MM.1S (cell line): Measurements from ENCODE around the gene EFNB1.

Experiments
- DNase-seq: peaks from one replicate; pipeline ENCODE4 v3.0.0-alpha.2; 2015
- H2AFZ ChIP-seq: fragments of 300-600 bp; sonication (generic); 2 replicates; pipeline ENCODE4 v1.6.0; 2016; ENCODE audit warnings: antibody characterized with exemption, low read length
- H3F3A ChIP-seq: fragments of 300-600 bp; sonication (generic); 2 replicates; pipeline ENCODE4 v1.6.1; 2016; ENCODE audit warnings: mild to moderate bottlenecking, antibody characterized with exemption, low read length, moderate library complexity, mixed read lengths; ENCODE audit not compliant: insufficient read depth
- H3K27ac ChIP-seq: fragments of 300-600 bp; sonication (generic); 2 replicates; pipeline ENCODE4 v1.5.1; 2016; ENCODE audit warnings: mild to moderate bottlenecking, low read length
- H3K27me3 ChIP-seq: fragments of 300-600 bp; sonication (generic); replicated peaks from 2 replicates; pipeline ENCODE4 v1.6.0; 2016; ENCODE audit warnings: low read length; ENCODE audit not compliant: insufficient read depth
- H3K36me3 ChIP-seq: fragments of 300-600 bp; sonication (generic); replicated peaks from 2 replicates; pipeline ENCODE4 v1.6.1; 2016; ENCODE audit warnings: mild to moderate bottlenecking, low read length, mixed read lengths; ENCODE audit not compliant: insufficient read depth
- H3K4me1 ChIP-seq: fragments of 300-600 bp; sonication (generic); 2 replicates; pipeline ENCODE4 v1.6.1; 2016; ENCODE audit warnings: low read length, mixed read lengths
- H3K4me2 ChIP-seq: fragments of 300-600 bp; sonication (generic); 2 replicates; pipeline ENCODE4 v1.6.0; 2016; ENCODE audit warnings: low read depth, low read length
- H3K4me3 ChIP-seq: fragments of 300-600 bp; sonication (generic); 2 replicates; pipeline ENCODE4 v1.5.1; 2016; ENCODE audit warnings: low read length, mixed read lengths
- H3K79me2 ChIP-seq: fragments of 300-600 bp; sonication (generic); 2 replicates; pipeline ENCODE4 v1.6.1; 2016; ENCODE audit warnings: mixed run types, low read length, mixed read lengths
- H3K9ac ChIP-seq: fragments of 300-600 bp; sonication (generic); 2 replicates; pipeline ENCODE4 v1.6.1; 2016; ENCODE audit warnings: low read length, mixed read lengths
- H3K9me2 ChIP-seq: fragments of 300-600 bp; sonication (generic); replicated peaks from 2 replicates; pipeline ENCODE4 v1.6.1; 2016; ENCODE audit warnings: mild to moderate bottlenecking, low read length, mixed read lengths; ENCODE audit not compliant: insufficient read depth
- H3K9me3 ChIP-seq: fragments of 300-600 bp; sonication (generic); replicated peaks from 2 replicates; pipeline ENCODE4 v1.6.1; 2016; ENCODE audit warnings: mild to moderate bottlenecking, low read length, mixed read lengths; ENCODE audit not compliant: insufficient read depth
- H4K20me1 ChIP-seq: fragments of 300-600 bp; sonication (generic); 2 replicates; pipeline ENCODE4 v1.6.1; 2016; ENCODE audit warnings: mild to moderate bottlenecking, low read length, moderate library complexity, mixed read lengths; ENCODE audit not compliant: insufficient read depth
- CTCF ChIP-seq: fragments of 300-600 bp; sonication (generic); IDR thresholded peaks from 2 replicates; pipeline ENCODE4 v1.5.1; 2016; ENCODE audit warnings: antibody characterized with exemption, low read length, mixed read lengths
- EZH2 ChIP-seq: fragments of 300-600 bp; sonication (generic); optimal IDR thresholded peaks from 2 replicates; pipeline ENCODE3; 2017; ENCODE audit warnings: low read depth, mild to moderate bottlenecking, antibody characterized with exemption, low read length, mixed read lengths
- EZH2phosphoT487 ChIP-seq: fragments of 300-600 bp; sonication (generic); IDR thresholded peaks from 2 replicates; pipeline ENCODE4 v1.6.1; 2018; ENCODE audit warnings: antibody characterized with exemption, low read length

The EFNB1 gene

GRCh38 chrX:68839771-68840170, 10.9 kb downstream of the EFNB1 start:
- no peaks in the 10 kb centered on the region for H3K9me2 ChIP-seq
- H4K20me1 ChIP-seq = no peaks in the 10 kb centered on the region
- H3F3A ChIP-seq = no peaks in the 10 kb centered on the region
- no peak overlapping the region for H2AFZ ChIP-seq
- no peak overlapping the region for H3K4me2 ChIP-seq
- no peaks in the 10 kb centered on the region for H3K9me3 ChIP-seq
- no peak for DNase-seq
- no peaks in the 10 kb centered on the region for H3K79me2 ChIP-seq
- H3K36me3 ChIP-seq = no peaks in the 10 kb centered on the region
- H3K9ac ChIP-seq = no peak overlapping the region
- no peak overlapping the region for H3K27ac ChIP-seq
- no peak overlapping the region for H3K4me3 ChIP-seq
- TF ChIP-seq CTCF = no peak
- TF ChIP-seq EZH2 = no peak
- no peak for TF ChIP-seq EZH2phosphoT487
- H3K4me1 ChIP-seq = no peaks in the 10 kb centered on the region
- no peaks in the 10 kb centered on the region for H3K27me3 ChIP-seq

- Histone ChIP-seq H3F3A (no peaks in the 10 kb centered on the region), H3K79me2 (no peaks in the 10 kb centered on the region), H3K9me3 (no peaks in the 10 kb centered on the region), H3K4me3 (no peak overlapping the region), H3K9ac (no peak overlapping the region), H3K9me2 (no peaks in the 10 kb centered on the region), H3K36me3 (no peaks in the 10 kb centered on the region), H3K27me3 (no peaks in the 10 kb centered on the region), H3K4me1 (no peaks in the 10 kb centered on the region), H2AFZ (no peak overlapping the region), H3K4me2 (no peak overlapping the region), H4K20me1 (no peaks in the 10 kb centered on the region), H3K27ac (no peak overlapping the region)
- DNase-seq = no peak
- TF ChIP-seq EZH2 (no peak), CTCF (no peak), EZH2phosphoT487 (no peak)
Measured at GRCh38 chrX:68840256-68840655, 11.4 kb downstream of the EFNB1 start.

- no peaks in the 10 kb centered on the region for H3K27me3 ChIP-seq
- H3K27ac ChIP-seq = no peak overlapping the region
- no peak for TF ChIP-seq EZH2
- no peak for TF ChIP-seq EZH2phosphoT487
- TF ChIP-seq CTCF = no peak
- no peaks in the 10 kb centered on the region for H3K9me2 ChIP-seq
- no peak overlapping the region for H3K4me3 ChIP-seq
- no peaks in the 10 kb centered on the region for H3K9me3 ChIP-seq
- no peaks in the 10 kb centered on the region for H3F3A ChIP-seq
- H3K4me1 ChIP-seq = no peaks in the 10 kb centered on the region
- H3K79me2 ChIP-seq = no peaks in the 10 kb centered on the region
- no peak overlapping the region for H2AFZ ChIP-seq
- DNase-seq = no peak
- no peak overlapping the region for H3K9ac ChIP-seq
- no peaks in the 10 kb centered on the region for H4K20me1 ChIP-seq
- no peaks in the 10 kb centered on the region for H3K36me3 ChIP-seq
- no peak overlapping the region for H3K4me2 ChIP-seq
Measured at GRCh38 chrX:68841251-68842049, 12.6 kb downstream of the EFNB1 start.
